Amygdala (tissue), 56 donors: ENCODE results near the gene SH3YL1.

Source experiments
- DNase-seq, 56 donors: peaks; one replicate each; lab custom pipeline; 2025; lab: John Stamatoyannopoulos, UW

Gene SH3YL1

GRCh38 chr2:283996-284794 is 20.4 kb upstream of the SH3YL1 start:
- no peak for DNase-seq

DNA sequence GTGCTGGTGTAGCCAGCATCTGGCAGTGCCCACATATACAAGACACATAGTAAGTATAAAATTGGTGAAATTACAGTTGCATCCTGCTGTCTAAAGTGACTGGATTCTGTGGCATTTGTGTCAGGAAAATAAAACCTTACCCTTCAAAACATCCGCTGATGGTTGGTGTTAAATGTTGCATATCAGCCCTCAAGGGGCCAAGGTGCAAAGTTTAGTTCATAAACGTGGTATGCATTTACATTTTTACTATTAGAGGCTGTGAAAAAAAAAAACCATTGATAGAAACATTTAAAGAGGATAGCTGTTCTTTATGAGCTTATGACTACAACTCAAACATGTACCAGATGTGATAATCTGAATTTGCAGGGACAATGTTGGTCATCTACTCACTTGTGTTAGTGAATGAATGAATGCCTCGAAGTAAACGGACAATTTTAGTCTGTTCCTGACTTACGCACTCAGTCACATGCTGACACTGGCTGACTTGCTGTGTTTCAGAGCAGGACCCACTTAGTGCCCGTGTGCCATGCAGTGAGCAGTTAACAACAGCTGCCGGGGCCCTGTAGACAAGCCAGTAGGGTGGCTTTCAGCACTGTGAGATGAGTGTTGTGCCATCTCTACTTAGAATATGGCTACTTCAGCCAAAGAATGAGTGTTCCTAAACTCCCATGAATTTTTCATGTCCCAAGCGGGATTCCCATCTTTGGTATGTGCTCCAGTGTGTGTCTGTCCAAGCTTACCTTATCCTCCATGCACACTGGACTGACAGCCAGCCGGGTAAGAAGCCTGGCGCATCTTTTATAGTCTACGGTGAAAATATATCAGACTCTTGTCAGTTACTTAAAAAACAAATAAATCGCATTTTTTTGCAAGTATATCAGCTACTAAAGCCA is 18.8 kb upstream of the SH3YL1 start:
- no peak for DNase-seq

DNA sequence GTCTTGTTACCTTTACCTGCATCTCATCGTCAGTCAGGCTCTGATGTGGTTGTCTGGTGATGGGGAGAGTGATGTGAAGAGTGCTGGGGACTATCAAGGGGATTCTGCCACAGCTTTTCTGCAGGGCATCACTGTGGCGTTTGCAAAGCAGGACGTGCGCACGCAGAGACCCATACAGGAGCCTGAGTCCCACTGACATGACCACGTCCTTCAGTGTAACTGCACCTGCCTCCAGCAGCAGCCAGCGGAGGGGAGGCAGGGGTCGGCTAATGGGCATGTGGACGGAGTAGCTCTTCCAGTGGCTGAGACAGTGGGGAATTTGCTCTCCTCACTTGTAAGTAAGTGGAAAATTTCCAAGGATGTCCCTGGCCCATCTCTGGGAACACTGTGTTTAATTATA is 17.5 kb upstream of the SH3YL1 start:
- DNase-seq: no peak

GRCh38 chr2:280650-281110 is 16.8 kb upstream of the SH3YL1 start:
- no peak for DNase-seq

- no peak for DNase-seq
These were observed 16.3 kb upstream of the SH3YL1 start for GRCh38 chr2:279956-280649.

DNA sequence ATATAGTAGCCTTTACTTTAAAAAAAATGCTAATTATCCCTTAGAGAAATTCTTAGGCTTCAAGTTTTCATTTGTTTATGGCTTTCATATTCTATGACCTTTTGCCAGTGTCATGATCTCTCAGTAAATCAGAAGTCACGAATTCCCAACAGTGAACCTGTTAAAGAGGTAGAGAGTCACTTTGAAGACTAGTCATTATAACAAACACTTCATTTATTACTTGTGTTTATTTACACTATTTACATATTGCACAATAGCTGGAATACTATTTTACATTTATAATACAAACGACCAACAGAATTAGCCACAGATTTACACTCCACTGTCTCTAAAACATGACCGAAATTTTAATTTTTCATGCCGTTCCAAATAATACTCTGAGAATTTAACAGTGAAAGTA is 15.5 kb upstream of the SH3YL1 start:
- no peak for DNase-seq

DNA sequence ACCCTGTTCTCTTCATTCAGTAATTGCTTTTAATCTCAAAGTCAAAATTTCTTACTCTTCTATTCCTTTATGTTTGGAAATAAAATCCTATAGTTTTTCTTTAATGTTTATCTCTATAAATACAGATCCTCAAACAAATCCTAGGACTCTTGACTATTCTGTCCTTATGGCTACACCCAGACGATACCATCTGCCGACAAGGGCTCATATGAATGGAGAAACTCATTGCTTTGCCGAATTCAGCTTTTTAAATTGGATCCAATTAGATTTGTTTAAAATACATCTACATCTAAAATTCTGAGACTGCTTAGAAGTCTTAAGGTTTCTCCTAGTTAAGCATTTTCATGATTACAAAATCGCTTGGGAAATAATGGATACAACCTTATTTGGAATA is 15.1 kb upstream of the SH3YL1 start:
- no peak for DNase-seq

DNA sequence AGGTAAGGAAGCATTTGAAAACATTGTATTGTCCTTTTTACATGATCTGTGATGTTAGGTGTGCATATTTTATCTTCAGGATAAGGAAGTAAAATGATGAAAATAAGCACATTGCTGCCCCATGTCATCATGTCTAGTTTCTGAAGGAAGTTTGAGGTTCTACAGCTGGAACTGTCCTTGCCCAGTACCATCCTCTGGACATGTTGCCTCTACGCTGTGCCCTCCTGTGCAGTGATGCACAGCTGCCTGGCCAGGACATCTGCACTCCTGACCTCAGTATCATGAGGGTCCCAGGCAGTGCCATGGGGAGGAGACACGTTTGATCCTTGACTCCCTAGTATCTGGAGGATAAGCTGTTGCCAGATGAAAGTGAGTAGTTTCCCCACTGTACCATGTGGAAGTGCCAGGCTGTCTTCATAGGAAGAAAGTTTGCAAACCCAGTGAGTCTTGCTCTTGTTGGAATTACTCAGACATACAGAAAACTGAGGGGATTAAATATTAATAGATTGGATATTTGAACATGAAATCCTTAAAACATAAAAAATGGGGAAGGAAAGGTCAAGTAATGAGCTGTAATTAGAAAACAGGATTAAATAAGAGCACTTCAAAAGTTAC is 14.6 kb upstream of the SH3YL1 start:
- DNase-seq: no peak

DNA sequence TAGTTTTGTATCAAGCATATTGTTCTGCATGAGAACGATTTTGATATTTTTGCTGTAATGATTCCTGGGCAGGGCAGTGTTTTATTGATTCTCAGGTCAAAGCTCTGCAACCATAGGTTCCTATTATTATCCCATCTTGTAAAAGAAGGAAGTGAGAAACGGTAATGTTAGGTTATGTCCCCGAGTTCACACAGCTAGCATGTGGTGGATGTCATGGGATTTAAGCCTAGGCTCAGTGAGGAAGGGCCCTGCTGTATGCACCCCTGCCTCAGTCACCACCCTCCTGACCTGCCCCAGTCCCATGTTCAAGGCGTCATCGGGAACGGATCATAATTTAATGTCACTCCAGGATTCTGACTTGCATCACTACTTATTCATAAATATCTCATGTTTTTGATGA is 11.6 kb upstream of the SH3YL1 start:
- DNase-seq: peak in 2 of 56 donors; percentile 5 to 24

- no peak for DNase-seq
These were observed 10.7 kb upstream of the SH3YL1 start for GRCh38 chr2:274503-274902.

DNA sequence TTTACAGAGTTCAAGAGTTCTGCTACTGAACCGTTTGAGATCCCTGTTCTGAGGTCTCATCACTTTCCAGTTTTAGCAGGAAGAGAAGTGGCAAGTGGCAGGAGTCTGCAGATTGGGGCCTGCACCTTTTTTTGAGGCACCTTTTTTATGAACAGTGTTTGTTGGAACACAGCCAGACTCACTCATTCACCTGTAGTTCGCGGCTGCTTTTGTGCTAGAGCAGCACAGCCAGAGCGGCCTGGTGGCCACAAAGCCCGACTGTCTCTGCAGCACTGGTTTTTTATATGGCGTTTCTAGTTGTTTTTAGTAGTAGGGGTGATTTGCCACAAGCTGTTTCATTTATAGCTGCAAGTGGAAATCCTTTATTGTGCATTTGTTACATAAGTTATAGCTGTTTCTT is 9.5 kb upstream of the SH3YL1 start:
- no peak for DNase-seq

- DNase-seq: no peak
These were observed 8.1 kb upstream of the SH3YL1 start for GRCh38 chr2:271917-272316.

- DNase-seq: no peak
These were observed 7.0 kb upstream of the SH3YL1 start for GRCh38 chr2:270861-271260.

DNA sequence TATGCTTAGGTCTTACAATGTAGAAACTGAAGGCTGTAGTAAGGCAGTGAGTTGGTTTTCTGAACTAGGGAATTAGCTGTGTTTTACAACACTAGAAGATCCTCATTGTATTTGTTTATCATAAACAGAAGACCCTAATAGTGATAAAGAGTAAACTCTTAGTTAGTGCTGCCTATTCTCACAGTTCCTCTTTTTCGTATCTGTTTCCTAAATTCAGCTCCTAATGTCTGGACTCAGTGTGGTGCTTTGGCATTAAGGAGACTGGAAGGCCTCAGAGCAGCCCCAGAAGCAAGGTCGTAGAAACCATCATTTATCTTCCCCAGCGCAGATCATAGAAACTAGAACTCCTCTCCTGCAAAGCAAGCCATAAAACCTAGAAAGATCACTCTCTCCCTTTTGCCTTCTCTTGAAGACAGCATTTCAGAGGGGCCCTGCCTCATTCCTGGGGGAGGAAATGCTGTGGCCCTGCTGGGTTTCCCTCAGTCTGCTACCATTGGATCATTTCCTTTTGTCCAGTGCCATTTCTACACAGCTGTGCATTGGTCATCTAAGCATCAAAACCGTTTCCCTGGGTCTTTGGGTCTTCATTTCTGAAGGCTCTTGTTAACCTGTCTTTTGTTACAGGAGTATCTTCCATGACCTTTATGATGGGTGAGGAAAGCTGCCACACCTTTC is 5.7 kb upstream of the SH3YL1 start:
- no peak for DNase-seq

DNA sequence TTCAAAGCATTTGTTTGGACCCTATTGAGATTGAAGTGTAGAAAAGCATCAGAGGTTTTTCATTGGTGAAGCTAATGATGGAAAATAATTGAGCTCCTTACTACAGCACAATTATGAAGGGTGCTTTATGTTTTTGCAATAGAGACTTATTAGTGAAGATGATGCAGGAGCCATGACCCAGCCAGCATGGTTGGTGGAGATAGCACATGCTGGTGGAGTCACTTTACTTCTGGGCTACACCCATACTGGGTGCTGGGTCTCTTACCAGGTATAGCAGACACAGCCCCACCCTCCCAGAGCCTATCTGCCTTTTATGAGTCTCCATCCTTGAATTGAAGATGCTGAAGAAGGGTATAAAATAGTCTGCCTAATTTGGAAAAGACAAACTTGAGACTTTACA is 4.5 kb upstream of the SH3YL1 start:
- no peak for DNase-seq

DNA sequence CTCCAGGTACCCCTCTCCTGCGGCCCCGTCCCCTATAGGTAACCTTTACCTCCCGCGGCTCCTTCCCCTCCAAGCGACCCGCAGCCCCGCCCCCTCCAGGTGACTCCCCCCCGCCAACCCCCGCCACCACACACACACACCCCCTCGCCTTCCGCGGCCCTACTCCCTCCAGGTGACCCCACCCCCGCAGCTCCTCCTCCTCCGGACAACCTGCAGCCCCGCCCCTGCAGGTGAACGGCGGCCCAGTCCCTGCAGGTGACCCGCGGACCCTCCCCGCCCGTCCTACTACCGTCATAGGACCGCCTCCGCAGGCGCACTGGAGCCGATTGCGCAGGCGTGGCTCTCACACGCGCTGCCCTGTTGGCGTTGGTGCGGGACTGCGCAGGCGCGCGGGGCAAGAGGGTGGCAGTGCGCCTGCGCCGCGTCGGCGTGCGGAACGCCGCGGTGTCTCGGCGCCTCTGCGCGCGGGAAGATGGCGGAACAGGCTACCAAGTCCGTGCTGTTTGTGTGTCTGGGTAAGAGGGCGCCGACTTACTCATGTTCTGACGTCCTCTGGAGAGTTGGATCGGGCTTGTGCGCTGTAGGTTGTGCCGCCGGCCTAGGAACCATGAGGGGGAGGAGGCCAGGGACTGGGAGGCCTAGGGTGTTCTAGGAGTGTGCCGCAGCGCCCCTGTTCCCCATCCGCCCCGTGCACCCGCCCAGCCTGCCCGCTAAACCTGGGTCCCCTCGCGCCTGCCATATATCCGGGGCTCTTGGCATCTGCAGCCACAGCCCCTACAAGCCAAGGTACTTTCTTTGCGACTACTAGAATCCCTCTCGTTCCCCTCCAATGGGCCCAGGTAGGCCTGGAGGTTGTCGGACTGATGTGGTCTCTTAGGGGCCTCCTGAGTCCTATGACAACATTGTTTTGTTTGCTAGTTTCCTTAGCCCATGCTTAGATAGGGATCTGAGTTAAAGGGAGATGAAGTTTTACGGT is 949 bp upstream of the SH3YL1 start, which contains the start of gene ACP1:
Gene ACP1 (plus strand): TSS at position 455 of the 976 bp plus-strand sequence. CDS start 18 bp downstream, at position 473.
- peak; percentile 31 to 95 (median 83) for DNase-seq

DNA sequence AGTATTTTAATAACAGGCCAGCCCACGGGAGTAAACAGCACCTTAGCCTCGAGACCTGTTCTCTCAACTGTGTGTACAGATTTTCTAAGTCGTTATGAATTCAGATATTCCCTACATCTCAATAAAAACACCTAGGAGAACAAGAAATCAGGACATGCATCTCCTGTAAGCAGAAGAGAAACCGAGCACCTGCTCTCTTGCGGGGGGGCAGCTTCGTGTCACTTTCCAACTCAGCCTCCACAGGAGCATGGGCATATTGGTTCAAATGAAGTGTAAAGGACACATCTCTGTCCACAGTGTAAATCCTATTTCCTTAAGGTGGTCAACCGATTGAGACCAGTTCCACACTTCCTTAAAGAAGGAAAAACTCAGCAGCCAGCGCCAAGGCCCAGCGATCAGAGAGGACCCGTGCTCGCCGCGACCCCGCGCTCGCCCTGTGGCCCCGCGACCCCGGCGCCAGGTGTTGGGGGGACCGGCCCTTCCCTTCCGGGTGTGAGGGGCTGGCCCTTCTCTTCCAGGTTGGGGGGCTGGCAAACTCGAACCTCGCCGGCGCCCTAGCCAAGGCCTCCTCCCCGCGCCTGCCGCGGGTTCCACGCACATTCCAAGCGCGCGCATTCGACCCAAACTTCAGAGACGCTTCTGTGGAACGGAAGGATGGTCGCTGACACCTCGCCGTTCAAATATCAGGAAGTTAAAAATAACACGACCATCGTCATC is 652 bp downstream of the SH3YL1 start:
- DNase-seq: no peak

GRCh38 chr2:262117-262516 is 1.7 kb downstream of the SH3YL1 start:
- DNase-seq: no peak
